MM.1S (cell line): ENCODE measurements around the gene NEK8.

Experiments
- DNase-seq: peaks from one replicate; pipeline ENCODE4 v3.0.0-alpha.2; 2015
- H2AFZ ChIP-seq: fragments of 300-600 bp; sonication (generic); 2 replicates; pipeline ENCODE4 v1.6.0; 2016; ENCODE audit warnings: antibody characterized with exemption, low read length
- H3F3A ChIP-seq: fragments of 300-600 bp; sonication (generic); 2 replicates; pipeline ENCODE4 v1.6.1; 2016; ENCODE audit warnings: mild to moderate bottlenecking, antibody characterized with exemption, low read length, moderate library complexity, mixed read lengths; ENCODE audit not compliant: insufficient read depth
- H3K27ac ChIP-seq: fragments of 300-600 bp; sonication (generic); 2 replicates; pipeline ENCODE4 v1.5.1; 2016; ENCODE audit warnings: mild to moderate bottlenecking, low read length
- H3K27me3 ChIP-seq: fragments of 300-600 bp; sonication (generic); replicated peaks from 2 replicates; pipeline ENCODE4 v1.6.0; 2016; ENCODE audit warnings: low read length; ENCODE audit not compliant: insufficient read depth
- H3K36me3 ChIP-seq: fragments of 300-600 bp; sonication (generic); replicated peaks from 2 replicates; pipeline ENCODE4 v1.6.1; 2016; ENCODE audit warnings: mild to moderate bottlenecking, low read length, mixed read lengths; ENCODE audit not compliant: insufficient read depth
- H3K4me1 ChIP-seq: fragments of 300-600 bp; sonication (generic); 2 replicates; pipeline ENCODE4 v1.6.1; 2016; ENCODE audit warnings: low read length, mixed read lengths
- H3K4me2 ChIP-seq: fragments of 300-600 bp; sonication (generic); 2 replicates; pipeline ENCODE4 v1.6.0; 2016; ENCODE audit warnings: low read depth, low read length
- H3K4me3 ChIP-seq: fragments of 300-600 bp; sonication (generic); 2 replicates; pipeline ENCODE4 v1.5.1; 2016; ENCODE audit warnings: low read length, mixed read lengths
- H3K79me2 ChIP-seq: fragments of 300-600 bp; sonication (generic); 2 replicates; pipeline ENCODE4 v1.6.1; 2016; ENCODE audit warnings: mixed run types, low read length, mixed read lengths
- H3K9ac ChIP-seq: fragments of 300-600 bp; sonication (generic); 2 replicates; pipeline ENCODE4 v1.6.1; 2016; ENCODE audit warnings: low read length, mixed read lengths
- H3K9me2 ChIP-seq: fragments of 300-600 bp; sonication (generic); replicated peaks from 2 replicates; pipeline ENCODE4 v1.6.1; 2016; ENCODE audit warnings: mild to moderate bottlenecking, low read length, mixed read lengths; ENCODE audit not compliant: insufficient read depth
- H3K9me3 ChIP-seq: fragments of 300-600 bp; sonication (generic); replicated peaks from 2 replicates; pipeline ENCODE4 v1.6.1; 2016; ENCODE audit warnings: mild to moderate bottlenecking, low read length, mixed read lengths; ENCODE audit not compliant: insufficient read depth
- H4K20me1 ChIP-seq: fragments of 300-600 bp; sonication (generic); 2 replicates; pipeline ENCODE4 v1.6.1; 2016; ENCODE audit warnings: mild to moderate bottlenecking, low read length, moderate library complexity, mixed read lengths; ENCODE audit not compliant: insufficient read depth
- EZH2 ChIP-seq: fragments of 300-600 bp; sonication (generic); optimal IDR thresholded peaks from 2 replicates; pipeline ENCODE3; 2017; ENCODE audit warnings: low read depth, mild to moderate bottlenecking, antibody characterized with exemption, low read length, mixed read lengths
- EZH2phosphoT487 ChIP-seq: fragments of 300-600 bp; sonication (generic); IDR thresholded peaks from 2 replicates; pipeline ENCODE4 v1.6.1; 2018; ENCODE audit warnings: antibody characterized with exemption, low read length
- TF ChIP-seq, protein P1 (sequence below): fragments of 300-600 bp; sonication (generic); IDR thresholded peaks from 2 replicates; pipeline ENCODE4 v1.5.1; 2016; ENCODE audit warnings: antibody characterized with exemption, low read length, mixed read lengths

The NEK8 gene

GRCh38 chr17:28702752-28703150 lies 25.8 kb upstream of the NEK8 start:
- H3K9me2 ChIP-seq: no peaks in the 10 kb centered on the region
- H3K4me3 ChIP-seq: no peak overlapping the region
- no peaks in the 10 kb centered on the region for H4K20me1 ChIP-seq
- no peaks in the 10 kb centered on the region for H3K4me1 ChIP-seq
- H3K9me3 ChIP-seq: no peaks in the 10 kb centered on the region
- no peaks in the 10 kb centered on the region for H3F3A ChIP-seq
- no peak for DNase-seq
- no peaks in the 10 kb centered on the region for H3K79me2 ChIP-seq
- no peak overlapping the region for H3K9ac ChIP-seq
- H3K4me2 ChIP-seq: no peak overlapping the region
- TF ChIP-seq, protein P1, sequence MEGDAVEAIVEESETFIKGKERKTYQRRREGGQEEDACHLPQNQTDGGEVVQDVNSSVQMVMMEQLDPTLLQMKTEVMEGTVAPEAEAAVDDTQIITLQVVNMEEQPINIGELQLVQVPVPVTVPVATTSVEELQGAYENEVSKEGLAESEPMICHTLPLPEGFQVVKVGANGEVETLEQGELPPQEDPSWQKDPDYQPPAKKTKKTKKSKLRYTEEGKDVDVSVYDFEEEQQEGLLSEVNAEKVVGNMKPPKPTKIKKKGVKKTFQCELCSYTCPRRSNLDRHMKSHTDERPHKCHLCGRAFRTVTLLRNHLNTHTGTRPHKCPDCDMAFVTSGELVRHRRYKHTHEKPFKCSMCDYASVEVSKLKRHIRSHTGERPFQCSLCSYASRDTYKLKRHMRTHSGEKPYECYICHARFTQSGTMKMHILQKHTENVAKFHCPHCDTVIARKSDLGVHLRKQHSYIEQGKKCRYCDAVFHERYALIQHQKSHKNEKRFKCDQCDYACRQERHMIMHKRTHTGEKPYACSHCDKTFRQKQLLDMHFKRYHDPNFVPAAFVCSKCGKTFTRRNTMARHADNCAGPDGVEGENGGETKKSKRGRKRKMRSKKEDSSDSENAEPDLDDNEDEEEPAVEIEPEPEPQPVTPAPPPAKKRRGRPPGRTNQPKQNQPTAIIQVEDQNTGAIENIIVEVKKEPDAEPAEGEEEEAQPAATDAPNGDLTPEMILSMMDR: no peak
- TF ChIP-seq EZH2phosphoT487: no peak
- H3K36me3 ChIP-seq: peaks cover 9% of the 10 kb centered on the region
- H3K27ac ChIP-seq: no peak overlapping the region
- H3K27me3 ChIP-seq: no peaks in the 10 kb centered on the region
- H2AFZ ChIP-seq: no peak overlapping the region

DNA sequence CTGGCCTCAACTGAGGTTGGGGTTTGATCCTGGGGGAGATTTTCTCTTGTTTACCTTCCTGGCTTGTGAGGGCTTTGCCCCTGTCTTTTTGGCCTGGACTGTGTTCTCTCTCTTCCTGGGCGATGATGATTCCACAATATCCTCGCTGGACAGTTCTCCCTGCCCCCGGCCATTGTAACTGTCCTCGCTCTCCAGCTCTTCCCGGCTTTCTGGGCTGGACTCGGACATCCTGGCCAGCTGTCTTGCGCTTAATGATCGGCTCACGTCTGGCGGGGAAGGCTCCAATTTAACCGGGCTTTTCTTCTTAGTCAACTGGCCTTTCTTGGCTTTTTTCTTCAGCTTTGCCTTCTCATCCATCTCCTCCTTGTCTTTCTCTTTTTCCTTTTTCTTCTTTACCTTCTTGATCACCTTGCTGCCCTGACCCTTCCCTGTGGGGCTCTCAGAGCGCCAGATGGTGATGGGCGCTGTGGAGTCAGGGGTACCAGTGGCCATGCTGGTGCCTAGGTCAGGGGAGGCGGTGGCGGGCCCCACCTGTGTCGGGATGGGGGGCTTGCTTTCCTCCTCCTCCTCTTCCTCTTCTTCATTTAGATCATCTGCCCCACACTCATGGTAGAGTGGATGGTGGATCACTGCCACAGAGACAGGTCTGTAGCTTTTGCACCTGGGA lies 24.9 kb upstream of the NEK8 start:
- Histone ChIP-seq H3K9ac (no peak overlapping the region), H3K36me3 (peaks cover 9% of the 10 kb centered on the region), H3K4me2 (no peak overlapping the region), H3F3A (no peaks in the 10 kb centered on the region), H3K9me3 (no peaks in the 10 kb centered on the region), H3K4me1 (no peaks in the 10 kb centered on the region), H3K4me3 (no peak overlapping the region), H4K20me1 (no peaks in the 10 kb centered on the region), H3K79me2 (no peaks in the 10 kb centered on the region), H3K27me3 (no peaks in the 10 kb centered on the region), H3K27ac (no peak overlapping the region), H2AFZ (no peak overlapping the region), H3K9me2 (no peaks in the 10 kb centered on the region)
- no peak for DNase-seq
- TF ChIP-seq, protein P1: no peak
- TF ChIP-seq EZH2: no peak
- TF ChIP-seq EZH2phosphoT487: no peak

DNA sequence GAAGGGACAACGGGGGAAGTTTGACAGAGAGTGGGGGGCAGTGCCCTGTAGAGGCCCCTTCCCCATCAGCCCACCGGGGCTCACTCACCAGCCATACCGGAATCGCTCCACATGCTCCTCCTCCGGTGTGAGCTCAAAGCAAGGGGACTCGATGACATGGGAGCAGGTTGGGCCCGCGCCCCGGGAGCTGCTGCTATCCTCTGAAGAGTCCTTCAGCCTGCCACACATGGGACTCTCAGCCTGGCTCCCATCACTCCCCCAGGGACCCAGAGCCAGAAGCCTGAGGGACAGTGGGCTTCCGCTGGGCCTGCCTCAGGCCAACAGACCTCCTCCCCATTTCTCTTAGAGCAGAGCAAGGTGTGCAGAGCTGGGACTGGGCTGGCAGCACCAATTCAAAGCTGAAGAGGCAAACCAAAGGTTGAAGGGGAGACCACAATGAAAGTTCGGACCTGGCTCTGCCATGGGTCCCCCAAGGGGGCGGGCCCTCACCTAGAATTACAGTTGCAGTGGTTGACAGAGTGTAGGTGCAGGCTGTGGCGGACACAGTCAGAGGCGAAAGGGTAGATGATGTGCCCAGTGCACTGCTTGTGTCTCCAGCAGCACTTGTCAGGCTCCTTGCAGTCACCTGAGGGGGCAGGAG lies 24.2 kb upstream of the NEK8 start:
- TF ChIP-seq EZH2phosphoT487 (no peak), EZH2 (no peak)
- TF ChIP-seq, protein P1: no peak
- H3K4me3 ChIP-seq: no peak overlapping the region

More for the DNA sequence above, 24.2 kb upstream of the NEK8 start:
- Histone ChIP-seq H3K4me2 (no peak overlapping the region), H2AFZ (no peak overlapping the region), H4K20me1 (no peaks in the 10 kb centered on the region), H3K9ac (no peak overlapping the region), H3K4me1 (no peaks in the 10 kb centered on the region), H3K27me3 (no peaks in the 10 kb centered on the region), H3K9me3 (no peaks in the 10 kb centered on the region), H3K36me3 (peaks cover 7% of the 10 kb centered on the region), H3K79me2 (no peaks in the 10 kb centered on the region), H3K9me2 (no peaks in the 10 kb centered on the region), H3K27ac (no peak overlapping the region), H3F3A (no peaks in the 10 kb centered on the region)
- DNase-seq: no peak
